ENCODE results near the gene ZNF490. TPM values are rescaled to one million over a fixed set of nuclear protein-coding genes. Genes with fewer than 3 reads are reported as not detected.

Gene ZNF490
- total RNA-seq, 1 donor from 2014 or later = 5.2 TPM

GRCh38 chr19:12546903-12547302 lies 63.7 kb downstream of the ZNF490 start:
- H3K4me1 ChIP-seq (ENCODE audit: control insufficient read depth in 3 of 3, insufficient read depth in 3 of 3, low read length in 3 of 3) = peaks cover 12 to 29% (median 14%) of the 10 kb centered on the region in 3 donors
- H3K4me3 ChIP-seq (ENCODE audit: low read length in 3 of 3) = no peak overlapping the region
- no peak overlapping the region for H3K27ac ChIP-seq (ENCODE audit: low read depth, low read length)
- peaks cover 2 to 9% (median 3%) of the 10 kb centered on the region in 3 donors for H3K36me3 ChIP-seq (ENCODE audit: control insufficient read depth in 3 of 3, insufficient read depth in 3 of 3, low read length in 3 of 3)
- no peaks in the 10 kb centered on the region for H3K27me3 ChIP-seq (ENCODE audit: control insufficient read depth in 3 of 3, insufficient read depth in 3 of 3, low read length in 3 of 3)
- no peaks in the 10 kb centered on the region for H3K9me3 ChIP-seq (ENCODE audit: control insufficient read depth in 3 of 3, low read length in 3 of 3)
- H3K9ac ChIP-seq (ENCODE audit: low read depth in 1 of 3, low read length in 3 of 3) = no peak overlapping the region

- Histone ChIP-seq H3K36me3 (ENCODE audit: control insufficient read depth in 3 of 3, insufficient read depth in 3 of 3, low read length in 3 of 3) (peaks cover 3 to 11% (median 6%) of the 10 kb centered on the region in 3 donors), H3K27ac (ENCODE audit: low read depth, low read length) (no peak overlapping the region), H3K4me3 (ENCODE audit: low read length in 3 of 3) (no peak overlapping the region), H3K9ac (ENCODE audit: low read depth in 1 of 3, low read length in 3 of 3) (no peak overlapping the region), H3K9me3 (ENCODE audit: control insufficient read depth in 3 of 3, low read length in 3 of 3) (no peaks in the 10 kb centered on the region), H3K27me3 (ENCODE audit: control insufficient read depth in 3 of 3, insufficient read depth in 3 of 3, low read length in 3 of 3) (no peaks in the 10 kb centered on the region), H3K4me1 (ENCODE audit: control insufficient read depth in 3 of 3, insufficient read depth in 3 of 3, low read length in 3 of 3) (peaks cover 12 to 28% (median 14%) of the 10 kb centered on the region in 3 donors)
Measured at GRCh38 chr19:12546068-12546467, 64.5 kb downstream of the ZNF490 start.

GRCh38 chr19:12545267-12545666 lies 65.3 kb downstream of the ZNF490 start:
- Histone ChIP-seq H3K27ac (ENCODE audit: low read depth, low read length) (no peak overlapping the region), H3K9ac (ENCODE audit: low read depth in 1 of 3, low read length in 3 of 3) (no peak overlapping the region), H3K27me3 (ENCODE audit: control insufficient read depth in 3 of 3, insufficient read depth in 3 of 3, low read length in 3 of 3) (no peaks in the 10 kb centered on the region), H3K36me3 (ENCODE audit: control insufficient read depth in 3 of 3, insufficient read depth in 3 of 3, low read length in 3 of 3) (peaks cover 4 to 13% (median 9%) of the 10 kb centered on the region in 3 donors), H3K4me3 (ENCODE audit: low read length in 3 of 3) (no peak overlapping the region), H3K4me1 (ENCODE audit: control insufficient read depth in 3 of 3, insufficient read depth in 3 of 3, low read length in 3 of 3) (peaks cover 11 to 25% (median 11%) of the 10 kb centered on the region in 3 donors), H3K9me3 (ENCODE audit: control insufficient read depth in 3 of 3, low read length in 3 of 3) (no peaks in the 10 kb centered on the region)

GRCh38 chr19:12544401-12544876 lies 66.2 kb downstream of the ZNF490 start:
- peaks cover 4 to 18% (median 5%) of the 10 kb centered on the region in 3 donors for H3K4me1 ChIP-seq (ENCODE audit: control insufficient read depth in 3 of 3, insufficient read depth in 3 of 3, low read length in 3 of 3)
- no peaks in the 10 kb centered on the region for H3K27me3 ChIP-seq (ENCODE audit: control insufficient read depth in 3 of 3, insufficient read depth in 3 of 3, low read length in 3 of 3)
- H3K36me3 ChIP-seq (ENCODE audit: control insufficient read depth in 3 of 3, insufficient read depth in 3 of 3, low read length in 3 of 3) = peaks cover 4 to 13% (median 9%) of the 10 kb centered on the region in 3 donors
- no peak overlapping the region for H3K27ac ChIP-seq (ENCODE audit: low read depth, low read length)
- no peaks in the 10 kb centered on the region for H3K9me3 ChIP-seq (ENCODE audit: control insufficient read depth in 3 of 3, low read length in 3 of 3)
- no peak overlapping the region for H3K4me3 ChIP-seq (ENCODE audit: low read length in 3 of 3)
- H3K9ac ChIP-seq (ENCODE audit: low read depth in 1 of 3, low read length in 3 of 3) = no peak overlapping the region

GRCh38 chr19:12543855-12544254 lies 66.8 kb downstream of the ZNF490 start:
- Histone ChIP-seq H3K27ac (ENCODE audit: low read depth, low read length) (no peak overlapping the region), H3K27me3 (ENCODE audit: control insufficient read depth in 3 of 3, insufficient read depth in 3 of 3, low read length in 3 of 3) (no peaks in the 10 kb centered on the region), H3K4me1 (ENCODE audit: control insufficient read depth in 3 of 3, insufficient read depth in 3 of 3, low read length in 3 of 3) (peaks cover 0 to 12% (median 0%) of the 10 kb centered on the region in 3 donors), H3K36me3 (ENCODE audit: control insufficient read depth in 3 of 3, insufficient read depth in 3 of 3, low read length in 3 of 3) (peaks cover 4 to 13% (median 6%) of the 10 kb centered on the region in 3 donors), H3K4me3 (ENCODE audit: low read length in 3 of 3) (no peak overlapping the region), H3K9ac (ENCODE audit: low read depth in 1 of 3, low read length in 3 of 3) (no peak overlapping the region), H3K9me3 (ENCODE audit: control insufficient read depth in 3 of 3, low read length in 3 of 3) (no peaks in the 10 kb centered on the region)

Other genes starting within 250 kb of the ZNF490 start
- gene ZNF442, start 245.1 kb downstream of the ZNF490 start, total RNA-seq = 4.2 TPM
- gene ZNF799, start 209.5 kb downstream of the ZNF490 start, total RNA-seq = 5.7 TPM
- gene ZNF443, start 169.8 kb downstream of the ZNF490 start, total RNA-seq = 4.7 TPM
- gene ZNF709, start 126.0 kb downstream of the ZNF490 start, total RNA-seq = 5.7 TPM
- gene ZNF564, start 59.3 kb downstream of the ZNF490 start, total RNA-seq = 19.8 TPM
- gene ZNF791, start 107 bp upstream of the ZNF490 start, total RNA-seq = 10.4 TPM
- gene MAN2B1, start 55.9 kb upstream of the ZNF490 start, total RNA-seq = 31.3 TPM
- gene WDR83, start 56.0 kb upstream of the ZNF490 start, total RNA-seq = 6.3 TPM
- gene DHPS, start 71.1 kb upstream of the ZNF490 start, total RNA-seq = 56.9 TPM
- not detected for gene GNG14, start 77.2 kb upstream of the ZNF490 start, total RNA-seq
- gene FBXW9, start 85.8 kb upstream of the ZNF490 start, total RNA-seq = 3.1 TPM
- gene TNPO2, start 113.1 kb upstream of the ZNF490 start, total RNA-seq = 20.4 TPM
- 175 TPM for gene TRIR, start 123.9 kb upstream of the ZNF490 start, total RNA-seq
- 53.8 TPM for gene GET3, start 126.7 kb upstream of the ZNF490 start, total RNA-seq
- not detected for gene BEST2, start 141.0 kb upstream of the ZNF490 start, total RNA-seq
- gene HOOK2, start 164.7 kb upstream of the ZNF490 start, total RNA-seq = 13.6 TPM
- 31.3 TPM for gene JUNB, start 180.7 kb upstream of the ZNF490 start, total RNA-seq
- gene PRDX2, start 191.0 kb upstream of the ZNF490 start, total RNA-seq = 207 TPM
- gene THSD8, start 191.3 kb upstream of the ZNF490 start, total RNA-seq = not detected
- gene RNASEH2A, start 195.8 kb upstream of the ZNF490 start, total RNA-seq = 5.7 TPM
- not detected for gene RTBDN, start 223.8 kb upstream of the ZNF490 start, total RNA-seq
- not detected for gene MAST1, start 227.7 kb upstream of the ZNF490 start, total RNA-seq

Measured in skeletal muscle tissue (tissue), 4 donors.